Stimulated activated CD8-positive, alpha-beta memory T cell treated with anti-CD3 and anti-CD28 coated beads, Interleukin-7, amount 100 ng/mL, for 48 hours (primary cell): ENCODE measurements around the gene TECPR2.

Experiments
- DNase-seq, 2 donors: peaks; one replicate each; pipeline ENCODE4 v3.0.0-alpha.2; 2020; ENCODE audit warnings: low read depth in 1 of 2; ENCODE audit errors: extremely low read depth in 1 of 2

Gene TECPR2

DNA sequence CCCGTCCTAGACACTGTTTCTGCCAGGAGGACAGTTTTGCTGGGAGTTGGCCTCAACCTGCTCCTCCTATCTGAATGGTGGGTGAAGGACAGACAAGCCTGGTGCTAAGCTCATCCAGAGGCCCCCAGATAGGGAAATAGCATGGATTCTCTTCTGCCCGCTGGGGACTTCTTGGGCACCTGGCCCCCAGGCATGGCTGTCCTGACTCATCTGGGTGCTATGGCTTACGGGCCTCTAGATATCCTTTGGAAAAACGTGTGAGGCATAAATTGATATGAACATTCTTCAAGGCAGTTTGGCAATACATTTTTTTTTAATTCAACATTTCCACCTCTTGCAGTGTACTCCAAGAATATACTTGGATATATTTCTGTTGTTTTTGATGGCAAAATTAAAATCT is 8.6 kb downstream of the TECPR2 start:
- DNase-seq, result no peak

DNA sequence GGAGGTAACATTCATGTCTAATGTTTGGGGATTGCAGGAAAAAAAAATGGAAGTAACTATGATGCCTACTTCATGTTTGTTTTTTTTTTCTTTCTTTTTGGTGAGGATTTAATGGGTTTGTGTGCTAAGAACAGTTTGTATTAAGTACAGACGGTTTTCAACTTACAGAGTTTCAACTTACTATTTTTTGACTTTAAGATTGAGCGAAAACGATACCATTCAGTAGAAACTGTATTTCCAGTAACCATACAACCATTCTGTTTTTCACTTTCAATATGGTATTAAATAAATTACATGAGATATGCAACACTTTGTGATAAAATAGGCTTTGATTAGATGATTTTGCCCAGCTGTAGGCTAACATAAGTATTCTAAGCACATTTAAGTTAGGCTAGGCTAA is 10.4 kb downstream of the TECPR2 start:
- no peak for DNase-seq

- DNase-seq, result no peak
These were observed 11.5 kb downstream of the TECPR2 start for GRCh38 chr14:102374264-102374663.

- DNase-seq, result no peak
These were observed 12.4 kb downstream of the TECPR2 start for GRCh38 chr14:102375119-102375518.

- DNase-seq, result no peak
These were observed 15.0 kb downstream of the TECPR2 start for GRCh38 chr14:102377696-102378095.

DNA sequence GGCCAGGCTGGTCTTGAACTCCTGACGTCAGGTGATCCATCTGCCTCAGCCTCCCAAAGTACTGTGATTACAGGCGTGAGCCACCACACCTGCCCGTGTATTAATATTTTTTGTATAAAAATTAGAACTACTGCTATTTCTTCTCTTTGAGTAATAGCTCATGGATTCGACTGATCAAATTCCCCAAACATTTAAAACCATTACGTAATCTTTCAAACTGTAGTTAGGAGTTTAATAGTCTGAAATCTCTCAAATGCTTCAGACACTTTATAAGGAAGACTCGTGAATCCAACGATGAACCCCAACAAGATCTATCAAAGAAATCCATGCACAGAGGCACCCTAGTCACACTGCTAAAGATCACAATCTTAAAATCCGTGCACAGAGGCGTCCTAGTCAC is 16.1 kb downstream of the TECPR2 start:
- no peak for DNase-seq

DNA sequence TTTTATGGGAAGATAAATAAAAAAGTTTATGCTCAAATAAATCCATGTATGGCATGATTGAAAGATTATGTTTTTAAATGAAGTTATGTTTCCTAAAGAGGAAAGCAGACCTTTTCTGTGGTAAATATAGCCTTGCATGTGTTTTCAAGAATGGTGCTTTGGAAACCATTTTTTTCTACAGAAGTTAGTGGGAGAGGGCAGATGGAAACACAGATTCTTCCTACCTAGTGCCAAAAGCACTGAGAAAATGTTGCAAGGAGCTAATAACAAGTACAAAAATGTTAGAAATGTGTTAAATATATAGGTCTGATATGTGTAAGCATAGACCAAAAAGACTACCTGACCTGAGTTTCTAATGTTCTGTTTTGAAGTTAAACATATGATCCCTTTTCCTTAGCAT is 24.3 kb downstream of the TECPR2 start:
- DNase-seq, result no peak

GRCh38 chr14:102389246-102389645 is 26.5 kb downstream of the TECPR2 start:
- DNase-seq, result no peak

DNA sequence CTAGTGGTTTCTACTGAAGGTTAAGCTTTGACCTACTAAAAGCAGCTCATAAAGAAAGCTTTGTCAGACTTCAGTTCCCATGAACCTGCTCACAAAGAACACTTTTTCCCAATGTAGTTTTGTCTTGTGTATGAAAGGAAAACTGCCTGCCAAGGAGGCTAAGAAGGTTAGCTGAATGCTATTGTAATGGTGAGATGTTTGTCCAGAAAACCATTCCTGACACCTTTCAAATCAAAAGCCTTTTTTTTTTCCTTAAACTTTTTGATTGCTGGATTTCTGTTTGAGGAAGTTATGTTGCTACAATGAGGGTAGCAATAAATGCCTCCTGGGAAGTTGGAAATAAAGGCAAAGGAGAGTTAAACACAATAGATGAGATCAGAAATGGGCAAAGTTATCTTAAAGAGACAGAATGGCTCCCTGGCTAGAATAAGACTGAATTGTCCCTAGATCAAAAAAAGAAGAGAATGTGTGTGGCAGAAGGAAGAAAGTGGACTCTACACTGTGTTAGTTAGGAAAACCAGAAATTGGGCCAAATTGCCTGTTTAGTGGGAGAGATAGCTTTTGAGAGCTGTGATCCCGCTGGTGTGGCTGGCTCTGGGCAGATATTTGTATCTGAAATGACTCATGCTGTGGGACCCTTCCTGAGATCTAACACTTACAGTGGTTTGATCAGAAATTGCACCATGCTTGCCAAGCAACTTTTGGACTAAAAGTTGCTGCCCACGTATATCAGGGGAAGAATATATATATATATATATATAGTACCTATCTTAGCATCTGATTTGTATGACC is 27.5 kb downstream of the TECPR2 start:
- DNase-seq, result no peak

DNA sequence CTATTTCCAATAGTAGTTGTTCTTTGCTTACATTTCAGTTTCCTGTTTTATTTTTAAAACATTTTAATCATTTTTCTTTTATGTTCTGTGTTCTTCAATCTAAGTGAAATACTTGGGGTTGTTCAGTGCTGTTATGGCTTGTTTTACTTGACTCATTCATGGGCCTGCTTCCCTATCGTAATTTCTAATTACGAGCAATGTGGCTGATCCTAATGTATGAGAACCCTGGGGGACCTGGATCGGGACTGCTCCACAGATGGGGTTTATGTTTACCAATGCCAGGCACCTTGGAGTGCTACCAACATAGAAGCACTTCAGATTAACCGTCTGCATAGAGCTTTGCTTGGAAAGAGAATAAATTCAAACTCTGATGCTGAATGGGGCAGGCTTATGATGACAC is 29.8 kb downstream of the TECPR2 start:
- no peak for DNase-seq

DNA sequence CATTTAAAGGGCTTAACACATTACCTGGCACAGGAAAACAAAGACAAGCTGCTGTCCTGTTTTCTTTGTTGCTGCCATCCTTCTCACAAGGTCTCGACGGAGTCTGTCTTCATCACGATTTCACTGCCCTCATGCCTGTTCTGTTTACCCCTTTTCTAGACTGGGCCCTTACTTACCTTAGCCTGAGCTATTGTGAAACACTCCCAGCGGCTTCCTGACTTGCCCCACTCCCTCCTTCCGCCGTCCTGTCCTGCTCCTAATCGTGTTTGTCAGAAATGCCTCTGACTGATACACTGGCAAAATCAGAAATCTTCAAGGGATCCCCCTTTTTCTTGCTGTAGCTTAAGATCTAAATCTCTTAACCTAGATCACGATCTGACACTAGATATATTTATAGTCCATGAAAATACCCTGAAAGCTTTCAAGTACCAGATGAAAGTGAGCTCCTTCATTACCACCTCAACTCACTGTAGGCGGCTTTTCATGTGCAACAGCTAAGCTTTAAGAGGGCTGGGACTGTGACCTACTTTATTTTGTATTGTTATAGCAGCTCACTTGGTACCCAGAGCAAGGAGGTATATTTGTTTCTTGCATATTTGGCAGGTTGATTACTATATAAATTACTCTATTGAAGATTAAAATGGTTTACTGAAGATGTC is 32.1 kb downstream of the TECPR2 start:
- no peak for DNase-seq

- DNase-seq, result no peak
These were observed 33.8 kb downstream of the TECPR2 start for GRCh38 chr14:102396521-102396920.

DNA sequence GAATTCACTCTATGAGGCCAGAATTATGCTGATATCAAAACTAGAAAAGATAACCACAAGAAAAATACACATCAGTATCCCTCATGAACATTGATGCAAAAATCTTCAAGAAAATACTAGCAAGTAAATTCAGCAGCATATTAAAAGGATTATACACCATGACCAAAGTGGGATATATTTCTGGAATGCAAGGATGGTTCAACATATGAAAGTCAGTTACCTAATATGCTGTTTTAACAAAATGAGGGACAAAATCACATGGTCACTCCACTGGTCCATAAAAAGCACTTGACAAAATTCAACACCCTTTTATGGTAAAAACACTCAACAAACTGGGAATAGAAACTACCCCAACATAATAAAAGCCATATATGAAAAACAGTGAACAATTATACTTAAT is 40.3 kb downstream of the TECPR2 start:
- DNase-seq, result no peak

DNA sequence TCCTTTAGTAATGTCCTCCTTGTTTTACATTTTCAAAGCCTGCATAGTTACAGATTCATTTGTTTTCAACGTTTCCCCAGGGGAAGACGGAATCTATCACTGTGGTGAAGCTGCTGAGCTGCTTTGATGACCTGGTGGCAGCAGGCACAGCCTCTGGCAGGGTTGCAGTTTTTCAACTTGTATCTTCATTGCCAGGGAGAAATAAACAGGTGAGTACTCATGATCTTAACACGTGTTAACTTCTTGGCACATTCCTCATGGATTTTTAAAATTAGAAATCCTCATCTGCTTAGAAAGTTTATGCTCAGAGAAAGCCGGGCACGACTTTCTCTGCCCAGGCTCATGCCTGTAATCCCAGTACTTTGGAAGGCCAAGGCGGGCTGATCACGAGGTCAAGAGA is 44.5 kb downstream of the TECPR2 start:
- no peak for DNase-seq

DNA sequence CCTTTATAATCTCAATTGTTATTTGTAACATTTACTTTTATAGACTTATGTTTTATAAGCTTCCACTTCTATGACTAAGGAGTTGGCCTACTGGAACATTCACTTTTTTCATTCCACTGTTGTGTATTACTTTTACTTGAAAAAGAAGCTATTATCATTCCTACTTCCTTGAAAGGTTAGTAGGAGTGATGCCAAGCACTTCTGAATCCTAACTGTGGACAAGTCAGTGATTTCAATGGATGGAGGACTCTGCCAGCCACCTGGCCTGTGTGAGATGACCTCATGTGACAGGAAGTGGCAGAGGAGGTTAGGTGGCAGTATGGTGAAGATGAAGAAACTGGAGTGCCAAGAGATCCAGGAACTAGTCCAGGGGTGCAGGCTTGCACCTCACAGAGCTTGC is 46.0 kb downstream of the TECPR2 start:
- no peak for DNase-seq

DNA sequence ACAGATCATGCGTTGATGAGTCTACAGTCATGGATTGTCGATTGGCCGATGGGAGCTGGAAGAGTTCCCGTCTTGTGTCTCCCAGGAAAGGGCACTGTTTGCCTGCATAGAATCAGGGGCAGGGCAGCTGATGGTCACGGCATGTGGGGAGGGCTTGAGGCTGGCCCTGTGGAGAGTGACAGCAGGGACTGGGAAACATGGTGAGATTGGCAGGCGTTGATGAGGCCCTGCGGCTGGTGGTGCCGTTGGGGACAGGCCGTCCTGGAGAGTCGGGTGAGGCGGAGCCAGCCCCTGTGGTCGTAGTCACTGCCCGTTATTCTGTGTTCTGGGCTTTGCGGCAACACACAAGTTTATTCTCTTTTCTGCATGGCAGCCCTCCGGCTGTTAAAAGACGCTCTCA is 52.9 kb downstream of the TECPR2 start:
- DNase-seq, result no peak

- DNase-seq, result no peak
These were observed 54.3 kb downstream of the TECPR2 start for GRCh38 chr14:102417001-102417431.

DNA sequence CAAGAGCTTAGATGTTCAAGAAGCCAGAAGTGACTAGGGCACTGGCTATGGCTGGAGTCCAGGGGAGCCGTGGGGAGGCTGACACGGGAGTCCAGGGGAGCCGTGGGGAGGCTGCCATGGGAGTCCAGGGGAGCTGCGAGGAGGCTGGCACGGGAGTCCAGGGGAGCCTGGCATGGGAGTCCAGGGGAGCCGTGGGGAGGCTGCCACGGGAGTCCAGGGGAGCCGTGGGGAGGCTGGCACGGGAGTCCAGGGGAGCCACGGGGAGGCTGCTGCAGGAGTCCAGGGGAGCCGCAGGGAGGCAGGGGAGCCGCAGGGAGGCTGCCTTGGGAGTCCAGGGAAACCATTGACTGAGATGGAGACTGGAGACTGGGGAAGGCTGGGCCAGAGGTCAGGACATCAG is 54.9 kb downstream of the TECPR2 start:
- no peak for DNase-seq

- no peak for DNase-seq
These were observed 55.6 kb downstream of the TECPR2 start for GRCh38 chr14:102418169-102418852.

DNA sequence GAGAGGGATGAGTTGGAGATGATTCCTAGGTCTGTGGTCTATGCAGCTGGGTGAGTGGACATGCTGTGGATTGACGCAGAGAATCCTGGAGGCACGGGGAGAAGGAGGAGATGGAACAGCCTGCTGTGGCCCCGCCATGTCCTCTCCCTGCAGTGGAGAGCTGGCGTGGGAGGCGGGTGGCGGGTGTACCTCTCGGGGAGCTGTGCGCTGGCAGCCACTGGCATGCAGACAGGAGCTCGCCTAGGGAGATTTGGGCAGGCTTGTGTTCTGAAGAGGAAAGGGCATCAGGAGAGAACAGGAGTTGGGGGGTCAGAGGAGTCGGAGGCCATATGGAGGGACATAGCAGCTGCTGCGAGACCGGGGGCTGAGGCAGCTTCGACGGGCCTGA is 56.1 kb downstream of the TECPR2 start:
- no peak for DNase-seq

- DNase-seq, result no peak
These were observed 56.5 kb downstream of the TECPR2 start for GRCh38 chr14:102419276-102419675.

DNA sequence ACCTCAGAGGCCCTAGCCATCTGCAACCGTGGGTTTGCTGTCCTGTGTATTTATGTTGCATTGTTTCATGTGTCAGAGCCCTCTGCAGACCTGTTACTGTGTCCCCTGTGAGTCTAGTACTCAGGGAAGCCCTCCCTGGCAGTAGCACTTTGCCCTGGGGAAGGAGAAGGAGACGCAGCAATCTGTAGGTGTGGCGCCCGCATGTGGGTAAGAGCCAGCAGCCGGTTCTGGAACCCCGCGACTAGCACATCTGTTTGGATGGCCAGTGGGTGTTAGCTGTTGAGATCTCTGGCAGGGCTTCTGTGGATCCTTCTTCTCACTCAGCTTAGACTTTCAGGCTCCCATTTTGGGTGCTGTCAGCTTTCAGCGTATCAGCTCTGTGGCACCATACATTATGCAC is 57.0 kb downstream of the TECPR2 start:
- no peak for DNase-seq
